CD14-positive monocyte (primary cell): ENCODE data around the gene C9. TPM values are rescaled to one million over a fixed set of nuclear protein-coding genes. Genes with fewer than 3 reads are reported as not detected.

Experiments
- DNase-seq, 3 donors: peaks; one replicate each; pipeline ENCODE4 v3.0.0-alpha.2; 2011 to 2022
- H2AFZ ChIP-seq: 2 replicates; pipeline ENCODE4 v1.6.0; 2012; ENCODE audit warnings: mild to moderate bottlenecking, low read depth, low read length, inconsistent platforms; ENCODE audit not compliant: insufficient read depth, poor library complexity, severe bottlenecking
- H3K27ac ChIP-seq, 2 donors: 1 replicate in 1 of 2; 2 replicates in 1 of 2; pipeline ENCODE4 v1.5.1; 2012 to 2013; ENCODE audit warnings: low read length in 2 of 2, control low read depth in 1 of 2, inconsistent platforms in 1 of 2, low read depth in 1 of 2, mild to moderate bottlenecking in 1 of 2
- H3K27me3 ChIP-seq, 2 donors: one replicate each; pipeline versions ENCODE4 v1.6.0 to v1.6.1; 2011 to 2013; ENCODE audit warnings: low read length in 2 of 2; ENCODE audit not compliant: control insufficient read depth in 2 of 2, insufficient read depth in 2 of 2
- H3K36me3 ChIP-seq, 2 donors: replicated peaks in 1 of 2; 1 replicate in 1 of 2; 2 replicates in 1 of 2; pipeline versions ENCODE4 v1.5.1 to v1.6.1; 2012 to 2013; ENCODE audit warnings: low read length in 2 of 2, control low read depth in 1 of 2, inconsistent platforms in 1 of 2, mild to moderate bottlenecking in 1 of 2; ENCODE audit not compliant: insufficient read depth in 2 of 2, control insufficient read depth in 1 of 2
- H3K4me1 ChIP-seq, 2 donors: 1 replicate in 1 of 2; 2 replicates in 1 of 2; pipeline versions ENCODE4 v1.5.1 to v1.6.1; 2012 to 2013; ENCODE audit warnings: low read length in 2 of 2, control low read depth in 1 of 2, inconsistent platforms in 1 of 2, mild to moderate bottlenecking in 1 of 2, moderate library complexity in 1 of 2; ENCODE audit not compliant: insufficient read depth in 2 of 2, control insufficient read depth in 1 of 2
- H3K4me2 ChIP-seq: replicated peaks from 2 replicates; pipeline ENCODE3; 2012; ENCODE audit warnings: low read length, moderate library complexity, mild to moderate bottlenecking; ENCODE audit not compliant: poor library complexity, severe bottlenecking; ENCODE audit errors: extremely low read depth
- H3K4me3 ChIP-seq, 3 experiments: fragments of 200-600 bp in 1 of 3; sonication (generic) in 1 of 3; replicated peaks in 1 of 3; 1 replicate in 2 of 3; 2 replicates in 1 of 3; pipeline ENCODE4 v1.5.1; 2011 to 2013; ENCODE audit warnings: low read length in 3 of 3, mild to moderate bottlenecking in 3 of 3, control low read depth in 2 of 3, low read depth in 2 of 3, inconsistent platforms in 1 of 3, moderate library complexity in 1 of 3
- H3K79me2 ChIP-seq: 2 replicates; pipeline ENCODE4 v1.6.0; 2012; ENCODE audit warnings: mild to moderate bottlenecking, control low read depth, inconsistent platforms, low read length, moderate library complexity; ENCODE audit not compliant: insufficient read depth
- H3K9ac ChIP-seq: 2 replicates; pipeline ENCODE4 v1.6.0; 2017; ENCODE audit warnings: low read length, mild to moderate bottlenecking; ENCODE audit not compliant: insufficient read depth, poor library complexity, severe bottlenecking
- H3K9me3 ChIP-seq, 2 donors: replicated peaks in 1 of 2; 1 replicate in 1 of 2; 2 replicates in 1 of 2; pipeline versions ENCODE4 v1.5.1 to v1.6.1; 2012 to 2013; ENCODE audit warnings: low read length in 2 of 2, control low read depth in 1 of 2; ENCODE audit not compliant: control insufficient read depth in 1 of 2, insufficient read depth in 1 of 2
- H4K20me1 ChIP-seq: 2 replicates; pipeline ENCODE4 v1.6.0; 2012; ENCODE audit warnings: mild to moderate bottlenecking, low read length, control low read depth, moderate library complexity; ENCODE audit not compliant: insufficient read depth
- H3K27ac Mint-ChIP-seq, 7 donors: one replicate each; pipeline ENCODE4 v1.8.0; 2020; ENCODE audit warnings: mild to moderate bottlenecking in 7 of 7, mixed read lengths in 7 of 7, moderate library complexity in 6 of 7, inconsistent platforms in 2 of 7
- H3K27me3 Mint-ChIP-seq, 3 donors: one replicate each; pipeline ENCODE4 v1.8.0; 2021 to 2022; ENCODE audit warnings: low read depth in 3 of 3, mild to moderate bottlenecking in 3 of 3, mixed read lengths in 3 of 3, moderate library complexity in 3 of 3, inconsistent platforms in 1 of 3
- H3K36me3 Mint-ChIP-seq, 2 donors: one replicate each; pipeline ENCODE4 v1.8.0; 2020; ENCODE audit warnings: mixed read lengths in 2 of 2, inconsistent platforms in 1 of 2, mild to moderate bottlenecking in 1 of 2
- H3K4me1 Mint-ChIP-seq: one replicate; pipeline ENCODE4 v1.8.0; 2020; ENCODE audit warnings: mild to moderate bottlenecking, mixed read lengths
- H3K4me3 Mint-ChIP-seq, 2 donors: one replicate each; pipeline ENCODE4 v1.8.0; 2020; ENCODE audit warnings: mild to moderate bottlenecking in 2 of 2, mixed read lengths in 2 of 2, moderate library complexity in 1 of 2
- H3K9me3 Mint-ChIP-seq, 7 donors: one replicate each; pipeline ENCODE4 v1.8.0; 2020 to 2022; ENCODE audit warnings: mixed read lengths in 7 of 7, mild to moderate bottlenecking in 6 of 7, moderate library complexity in 6 of 7, inconsistent platforms in 2 of 7
- CTCF ChIP-seq: fragments of 200-600 bp; IDR thresholded peaks from one replicate; pipeline ENCODE4 v1.8.0; 2022; ENCODE audit warnings: antibody characterized with exemption, mild to moderate bottlenecking
- WGBS: methylation state at CpG from one replicate; pipeline ENCODE4 v1.1.5; 2013; ENCODE audit warnings: missing lambda C conversion rate; ENCODE audit not compliant: insufficient coverage; 5-methylcytosine and 5-hydroxymethylcytosine counted together
- intact Hi-C, 2 donors: fragments of 100-400 bp; cut with micrococcal nuclease; formaldehyde crosslinking; loops; one replicate each; pipeline versions ENCODE4 v1.15.0 to v1.15.1; 2023
- polyA plus RNA-seq, 3 donors: library from polyadenylated mRNA; depleted of rRNA in 1 of 3; unstranded in 2 of 3; stranded (reverse) in 1 of 3; fragments of 300-500 nt in 2 of 3; fragments of >200 nt in 1 of 3; fragmentation: Illumina TruSeq in 2 of 3; gene quantifications; 1 replicate in 2 of 3; 2 replicates in 1 of 3; pipeline ENCODE4 v1.2.3, GENCODE V29; 2012 to 2021

Gene C9
- polyA plus RNA-seq, 3 donors = not detected

DNA sequence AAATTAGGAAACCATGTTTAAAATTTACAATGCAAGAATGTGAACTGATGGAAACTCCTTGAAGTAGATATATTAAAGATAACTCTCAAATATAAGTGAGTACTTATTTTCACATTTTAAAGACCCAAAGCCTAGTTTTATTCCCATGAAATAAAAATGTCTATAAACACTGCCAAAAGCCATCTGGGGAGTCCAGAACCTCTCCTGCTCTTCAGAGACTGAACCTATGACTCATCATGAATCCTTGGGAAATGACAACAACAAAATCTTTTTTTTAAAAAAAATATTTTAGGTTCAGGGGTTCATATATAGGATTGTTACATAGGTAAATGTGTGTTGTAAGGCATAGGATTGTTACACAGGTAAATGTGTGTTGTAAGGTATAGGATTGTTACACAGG lies 111.1 kb downstream of the C9 start:
- peaks cover 19 to 38% of the 10 kb centered on the region in 2 donors for H3K36me3 ChIP-seq
- Mint-ChIP-seq H3K27me3 (no peaks in the 10 kb centered on the region), H3K4me1 (peaks cover 50% of the 10 kb centered on the region), H3K27ac (peak overlapping the region in 3 of 7 donors; percentile 11 to 64 (median 45)), H3K9me3 (peaks cover 12 to 23% (median 18%) of the 10 kb centered on the region in 7 donors), H3K4me3 (no peak overlapping the region), H3K36me3 (peaks cover 38 to 42% of the 10 kb centered on the region in 2 donors)
- H3K27ac ChIP-seq = peak overlapping the region in 1 of 2 donors; percentile 77
- H3K9me3 ChIP-seq = peaks cover 10 to 16% of the 10 kb centered on the region in 2 donors
- H4K20me1 ChIP-seq = no peaks in the 10 kb centered on the region
- H3K9ac ChIP-seq = no peak overlapping the region
- peaks cover 68% of the 10 kb centered on the region for H3K79me2 ChIP-seq
- peak in 2 of 3 donors; percentile 40 to 56 for DNase-seq
- H3K4me2 ChIP-seq = no peak overlapping the region
- H3K4me3 ChIP-seq = no peak overlapping the region
- no peak overlapping the region for H2AFZ ChIP-seq
- no peaks in the 10 kb centered on the region for H3K27me3 ChIP-seq
- peaks cover 43 to 57% of the 10 kb centered on the region in 2 donors for H3K4me1 ChIP-seq
- TF ChIP-seq CTCF = no peak
- intact Hi-C loops = no loop called here

DNA sequence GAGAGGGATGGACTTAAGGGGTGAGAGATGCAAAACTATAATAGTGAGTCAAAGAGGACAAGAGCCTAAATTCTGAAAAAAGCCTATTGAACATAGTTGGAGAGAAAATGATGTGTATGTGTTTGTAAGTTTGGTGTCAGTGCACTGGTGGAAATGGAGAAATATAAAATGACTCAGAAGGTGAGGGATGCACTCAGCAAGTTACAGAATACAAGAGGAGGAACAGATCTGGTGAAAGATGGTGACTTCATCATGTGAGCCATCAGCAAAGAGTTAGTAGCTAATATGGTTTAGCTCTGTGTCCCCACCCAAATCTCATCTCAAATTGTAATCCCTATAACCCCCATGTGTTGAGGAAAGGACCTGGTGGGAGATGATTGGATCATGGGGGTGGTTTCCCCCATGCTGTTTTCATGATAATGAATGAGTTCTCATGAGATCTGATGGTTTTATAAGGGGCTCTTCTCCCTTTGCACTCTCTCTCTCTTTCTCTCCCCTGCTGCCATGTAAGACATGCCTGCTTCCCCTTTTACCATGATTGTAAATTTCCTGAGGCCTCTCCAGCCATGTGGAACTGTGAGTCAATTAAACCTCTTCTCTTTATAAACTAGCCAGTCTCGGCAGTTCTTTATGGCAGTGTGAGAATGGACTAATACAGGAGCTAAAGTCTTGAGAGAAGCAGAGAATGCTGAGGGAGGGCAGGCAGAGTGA lies 114.6 kb downstream of the C9 start:
- H3K27me3 Mint-ChIP-seq = peaks cover 0 to 2% (median 1%) of the 10 kb centered on the region in 3 donors

More for the DNA sequence above, 114.6 kb downstream of the C9 start:
- no peak for DNase-seq
- Histone ChIP-seq H3K27ac (peak overlapping the region in 1 of 2 donors; percentile 51), H3K4me1 (peaks cover 10 to 23% of the 10 kb centered on the region in 2 donors), H3K79me2 (peaks cover 41% of the 10 kb centered on the region), H3K4me2 (no peak overlapping the region), H3K36me3 (peaks cover 37 to 63% of the 10 kb centered on the region in 2 donors), H3K9me3 (peaks cover 10 to 16% of the 10 kb centered on the region in 2 donors), H2AFZ (no peak overlapping the region), H4K20me1 (no peaks in the 10 kb centered on the region), H3K4me3 (peak overlapping the region in 1 of 3 experiments; percentile 19), H3K9ac (no peak overlapping the region), H3K27me3 (no peaks in the 10 kb centered on the region)
- H3K36me3 Mint-ChIP-seq = peaks cover 56 to 58% of the 10 kb centered on the region in 2 donors
- no peak for TF ChIP-seq CTCF
- peak overlapping the region in 6 of 7 donors; percentile 41 to 88 (median 78) for H3K27ac Mint-ChIP-seq
- H3K4me3 Mint-ChIP-seq = no peak overlapping the region
- H3K4me1 Mint-ChIP-seq = peaks cover 20% of the 10 kb centered on the region
- peaks cover 15 to 32% (median 20%) of the 10 kb centered on the region in 7 donors for H3K9me3 Mint-ChIP-seq
- intact Hi-C loops = no loop called here
- WGBS = no CpG with 5 or more reads among the region's 1 CpG
